ENCODE measurements around the gene MAPKAP1. TPM values are rescaled to one million over a fixed set of nuclear protein-coding genes. Genes with fewer than 3 reads are reported as not detected.
"Not testable (repeated sequence)": the region's sequence is repeated elsewhere in the genome, so short reads cannot be mapped to it uniquely, and the experiment has no call there.

Gene MAPKAP1
- total RNA-seq, 4 donors from 2014 or later = 59.0 to 98.2 (median 70.9) TPM

GRCh38 chr9:125703662-125704061 lies 3.3 kb downstream of the MAPKAP1 start:
- Histone ChIP-seq H3K4me1 (peaks cover 0 to 19% (median 9%) of the 10 kb centered on the region in 4 donors), H3K27me3 (no peaks in the 10 kb centered on the region), H3K4me3 (no peak overlapping the region), H3K9me3 (no peaks in the 10 kb centered on the region), H3K27ac (no peak overlapping the region), H3K36me3 (no peaks in the 10 kb centered on the region)
- TF ChIP-seq POLR2A (IDR thresholded peaks at IDR 0.05) = no peak
- no peak for TF ChIP-seq CTCF (IDR thresholded peaks at IDR 0.05)
- no peak for DNase-seq

GRCh38 chr9:125701351-125701750 lies 5.7 kb downstream of the MAPKAP1 start:
- Histone ChIP-seq H3K4me3 (no peak overlapping the region), H3K27ac (no peak overlapping the region), H3K36me3 (no peaks in the 10 kb centered on the region), H3K4me1 (peaks cover 0 to 11% (median 6%) of the 10 kb centered on the region in 4 donors), H3K27me3 (no peaks in the 10 kb centered on the region), H3K9me3 (no peaks in the 10 kb centered on the region)
- no peak for TF ChIP-seq CTCF (IDR thresholded peaks at IDR 0.05)
- no peak for DNase-seq

DNA sequence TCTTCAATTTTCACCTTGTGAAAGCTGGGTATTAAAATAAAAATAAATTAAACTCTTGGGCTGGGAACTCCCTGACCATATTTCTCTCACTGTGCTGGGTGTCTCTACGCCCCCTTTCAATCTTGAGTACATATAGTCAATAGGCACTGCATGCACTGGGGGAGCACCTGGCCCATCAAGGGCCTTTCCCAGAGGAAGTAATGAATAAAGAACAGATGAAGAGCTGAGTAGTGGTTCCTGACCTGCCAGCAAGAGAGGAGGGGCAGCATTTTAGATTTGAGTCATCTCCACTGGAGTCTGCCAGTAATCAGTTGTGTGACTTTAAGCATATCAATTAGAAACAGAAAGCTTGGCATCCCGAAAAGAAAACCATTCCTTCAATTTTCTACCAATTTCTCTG lies 6.2 kb downstream of the MAPKAP1 start:
- H3K4me1 ChIP-seq = peaks cover 0 to 6% (median under 1%) of the 10 kb centered on the region in 4 donors
- H3K27me3 ChIP-seq = no peaks in the 10 kb centered on the region
- no peak overlapping the region for H3K27ac ChIP-seq
- H3K9me3 ChIP-seq = no peaks in the 10 kb centered on the region
- no peak overlapping the region for H3K4me3 ChIP-seq
- TF ChIP-seq POLR2A (IDR thresholded peaks at IDR 0.05) (no peak), CTCF (IDR thresholded peaks at IDR 0.05) (no peak)
- DNase-seq = no peak
- no peaks in the 10 kb centered on the region for H3K36me3 ChIP-seq

- H3K27ac ChIP-seq = no peak overlapping the region
- no peaks in the 10 kb centered on the region for H3K36me3 ChIP-seq
- DNase-seq = no peak
- TF ChIP-seq CTCF (IDR thresholded peaks at IDR 0.05) = no peak
- TF ChIP-seq POLR2A (IDR thresholded peaks at IDR 0.05) = no peak
- H3K4me1 ChIP-seq = no peaks in the 10 kb centered on the region
- no peaks in the 10 kb centered on the region for H3K9me3 ChIP-seq
- no peaks in the 10 kb centered on the region for H3K27me3 ChIP-seq
- H3K4me3 ChIP-seq = no peak overlapping the region
Measured at GRCh38 chr9:125699870-125700269, 7.1 kb downstream of the MAPKAP1 start.

DNA sequence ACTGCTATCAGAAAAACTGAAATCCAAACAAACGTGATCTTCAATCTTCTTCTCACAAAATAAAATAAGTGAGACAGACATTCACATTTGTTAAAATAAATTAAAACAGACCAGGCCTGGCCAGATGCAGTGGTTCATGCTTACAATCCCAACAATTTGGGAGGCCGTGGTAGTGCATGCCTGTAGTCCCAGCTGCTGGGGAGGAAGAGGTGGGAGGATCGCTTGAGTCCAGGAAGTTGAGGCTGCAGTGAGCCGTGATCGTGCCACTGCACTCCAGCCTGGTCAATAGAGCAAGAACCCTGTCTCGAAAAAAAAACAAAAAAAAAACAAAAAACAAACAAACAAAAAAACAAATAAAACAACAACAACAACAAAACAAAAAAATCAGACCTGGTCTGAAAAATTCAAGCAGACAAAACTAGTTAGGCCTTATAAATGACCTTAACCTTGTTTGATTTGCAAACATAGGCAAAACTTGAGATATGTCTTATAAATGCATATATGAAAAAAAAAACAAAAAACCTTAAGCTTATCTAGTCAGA lies 10.8 kb downstream of the MAPKAP1 start:
- Histone ChIP-seq H3K36me3 (no peaks in the 10 kb centered on the region), H3K4me1 (no peaks in the 10 kb centered on the region), H3K27me3 (no peaks in the 10 kb centered on the region), H3K27ac (no peak overlapping the region), H3K4me3 (no peak overlapping the region), H3K9me3 (no peaks in the 10 kb centered on the region)
- DNase-seq = no peak
- TF ChIP-seq POLR2A (IDR thresholded peaks at IDR 0.05) (no peak), CTCF (IDR thresholded peaks at IDR 0.05) (no peak)

GRCh38 chr9:125695548-125695947 lies 11.5 kb downstream of the MAPKAP1 start:
- H3K9me3 ChIP-seq, H3K4me3 ChIP-seq, H3K27ac ChIP-seq, H3K36me3 ChIP-seq, H3K27me3 ChIP-seq, DNase-seq, H3K4me1 ChIP-seq: not testable (repeated sequence)

All from Peyer's patch (tissue), 4 donors.